GM12878 (cell line): Measurements from ENCODE around the gene SFI1. TPM values are rescaled to one million over a fixed set of nuclear protein-coding genes. Genes with fewer than 3 reads are reported as not detected.

ENCODE experiments used
- BCLAF1 ChIP-seq: fragments of 450-650 bp; IDR thresholded peaks from 2 replicates; pipeline ENCODE4 v1.6.1; 2017; ENCODE audit warnings: antibody characterized with exemption, mild to moderate bottlenecking, moderate library complexity
- CREM ChIP-seq: IDR thresholded peaks from 2 replicates; pipeline ENCODE4 v1.6.1; 2014; ENCODE audit warnings: antibody characterized with exemption, low read depth
- IRF5 ChIP-seq: fragments of 450-650 bp; IDR thresholded peaks from 2 replicates; pipeline ENCODE4 v1.6.1; 2017; ENCODE audit warnings: borderline replicate concordance
- JUND ChIP-seq: IDR thresholded peaks from 2 replicates; pipeline ENCODE4 v1.6.1; 2012; ENCODE audit warnings: low read depth, mild to moderate bottlenecking, low read length, improper control_type of control experiment, moderate library complexity
- MTA3 ChIP-seq: IDR thresholded peaks from 2 replicates; pipeline ENCODE4 v1.6.1; 2012; ENCODE audit warnings: low read length, inconsistent platforms, borderline replicate concordance
- MYB ChIP-seq: fragments of 150-350 bp; IDR thresholded peaks from 2 replicates; pipeline ENCODE4 v1.6.1; 2014; ENCODE audit warnings: mild to moderate bottlenecking, low read depth, low read length, borderline replicate concordance
- NFXL1 ChIP-seq: fragments of 450-650 bp; IDR thresholded peaks from 2 replicates; pipeline ENCODE4 v1.6.1; 2017; ENCODE audit warnings: antibody characterized with exemption, mild to moderate bottlenecking, borderline replicate concordance
- NFYA ChIP-seq: IDR thresholded peaks from 2 replicates; pipeline ENCODE4 v1.6.1; 2011; ENCODE audit warnings: low read depth, mild to moderate bottlenecking, low read length, improper control_type of control experiment, borderline replicate concordance
- NR2C2 ChIP-seq: IDR thresholded peaks from 2 replicates; pipeline ENCODE4 v1.6.1; 2011; ENCODE audit warnings: borderline replicate concordance, low read depth; ENCODE audit not compliant: control insufficient read depth, insufficient read length
- PBX3 ChIP-seq: IDR thresholded peaks from 2 replicates; pipeline ENCODE4 v1.6.1; 2011; ENCODE audit warnings: mild to moderate bottlenecking, low read depth, low read length, moderate library complexity; ENCODE audit not compliant: insufficient replicate concordance
- PRDM15 ChIP-seq: fragments of 450-650 bp; formaldehyde crosslinking; IDR thresholded peaks from 2 replicates; pipeline ENCODE4 v1.4.0; 2020; ENCODE audit warnings: mild to moderate bottlenecking, moderate library complexity
- RCOR1 ChIP-seq: conservative IDR thresholded peaks from 2 replicates; pipeline ENCODE4 v1.6.1; 2012; ENCODE audit warnings: low read depth, low read length, improper control_type of control experiment
- RELA ChIP-seq: fragments of 450-650 bp; IDR thresholded peaks from 2 replicates; pipeline ENCODE4 v1.8.0; 2014; ENCODE audit warnings: borderline replicate concordance; ENCODE audit not compliant: partially characterized antibody
- SMAD5 ChIP-seq: IDR thresholded peaks from 2 replicates; pipeline ENCODE4 v1.6.1; 2016; ENCODE audit warnings: antibody characterized with exemption, low read depth
- SMARCA5 ChIP-seq: fragments of 450-650 bp; IDR thresholded peaks from 2 replicates; pipeline ENCODE4 v1.6.1; 2017; ENCODE audit warnings: mild to moderate bottlenecking
- SP1 ChIP-seq: IDR thresholded peaks from one replicate; pipeline ENCODE4 v1.6.1; 2011; ENCODE audit warnings: low read depth, low read length
- SUPT20H ChIP-seq: IDR thresholded peaks from 2 replicates; pipeline ENCODE4 v1.6.1; 2011; ENCODE audit warnings: low read depth, mild to moderate bottlenecking, low read length, moderate library complexity, borderline replicate concordance; ENCODE audit not compliant: control insufficient read depth
- SUZ12 ChIP-seq: fragments of 200-600 bp; sonication (generic); IDR thresholded peaks from one replicate; pipeline ENCODE4 v1.6.1; 2018; ENCODE audit warnings: antibody characterized with exemption, mild to moderate bottlenecking; ENCODE audit not compliant: unreplicated experiment
- TCF7 ChIP-seq: IDR thresholded peaks from 2 replicates; pipeline ENCODE4 v1.6.1; 2014; ENCODE audit warnings: antibody characterized with exemption, borderline replicate concordance
- ZNF207 ChIP-seq: fragments of 450-650 bp; IDR thresholded peaks from 2 replicates; pipeline ENCODE4 v1.6.1; 2014; ENCODE audit warnings: antibody characterized with exemption, mild to moderate bottlenecking, borderline replicate concordance
- ZNF622 ChIP-seq: fragments of 450-650 bp; IDR thresholded peaks from 2 replicates; pipeline ENCODE4 v1.6.1; 2017; ENCODE audit warnings: mild to moderate bottlenecking, inconsistent platforms
- polyA plus RNA-seq, 11 experiments: library from polyadenylated mRNA; depleted of rRNA in 4 of 11; unstranded in 6 of 11; stranded (reverse) in 5 of 11; fragments of >200 nt; fragmentation: Nextera tagmentation in 4 of 11; fragmentation: Illumina TruSeq in 1 of 11; extraction: Ambion mirVana in 4 of 11; extraction: Trizol in 1 of 11; gene quantifications; 1 replicate in 1 of 11; 2 replicates in 10 of 11; pipeline versions ENCODE4 v1.2.1 to v1.2.3, GENCODE V29; 2011 to 2016; ENCODE audit warnings: inconsistent platforms in 2 of 11, missing spikeins in 2 of 11, low read depth in 1 of 11
- total RNA-seq, 4 experiments: library from RNA; depleted of rRNA in 3 of 4; stranded (reverse); fragments of >200 nt in 3 of 4; fragmentation: Illumina TruSeq in 1 of 4; extraction: Trizol in 1 of 4; gene quantifications; 2 replicates each; pipeline versions ENCODE4 v1.2.1 to v1.2.3, GENCODE V29; 2013 to 2021

SFI1 gene
- total and polyA plus RNA-seq, 10 of the 15 experiments (the other 5 are each of a cell fraction or from before 2014, with no cell fraction given): 6.3 to 70.1 (median 30.4) TPM

GRCh38 chr22:31661851-31662667, 165.7 kb downstream of the SFI1 start, which contains the start of gene PISD (continued):
- no peak for TF ChIP-seq IRF5
- TF ChIP-seq RCOR1: no peak
- TF ChIP-seq SP1: peak; percentile 93
- peak; percentile 16; the same call in 1 of the 2 replicates for TF ChIP-seq SMARCA5
- no peak for TF ChIP-seq JUND
- TF ChIP-seq MYB: peak; percentile 24; the same call in 1 of the 2 replicates
- TF ChIP-seq NFYA: no peak
- no peak for TF ChIP-seq ZNF622
- no peak for TF ChIP-seq NR2C2
- TF ChIP-seq SMAD5: 0 out of 2 replicates have a peak, but pooled peaks have one; percentile 40
- TF ChIP-seq CREM: peak; percentile 99
- TF ChIP-seq PBX3: no peak
- no peak for TF ChIP-seq MTA3
- TF ChIP-seq PRDM15 (CRISPR knock-in tag): no peak
- no peak for TF ChIP-seq SUZ12
- peak; percentile 53 for TF ChIP-seq RELA
- no peak for TF ChIP-seq TCF7
- TF ChIP-seq BCLAF1: no peak
- no peak for TF ChIP-seq NFXL1
- peak; percentile 43; the same call in 1 of the 2 replicates for TF ChIP-seq ZNF207
- TF ChIP-seq SUPT20H: no peak
